ENCODE data around the gene LYSET.

- TF ChIP-seq CTCF (IDR thresholded peaks at IDR 0.05) (no peak), ATF3 (CRISPR knock-in tag; conservative IDR thresholded peaks at IDR 0.05) (no peak), TEAD4 (CRISPR knock-in tag; IDR thresholded peaks at IDR 0.05) (no peak), NR2C2 (CRISPR knock-in tag; IDR thresholded peaks at IDR 0.05) (no peak)
Measured at GRCh38 chr14:93156693-93157369, 28.3 kb upstream of the LYSET start.

Measured in WTC11 (cell line).